Smooth muscle cell (in vitro differentiated cells): ENCODE measurements around the gene KRT77. TPM values are rescaled to one million over a fixed set of nuclear protein-coding genes. Genes with fewer than 3 reads are reported as not detected.
"Not testable (repeated sequence)": the region's sequence is repeated elsewhere in the genome, so short reads cannot be mapped to it uniquely, and the experiment has no call there.

ENCODE experiments used
- DNase-seq: peaks from one replicate; lab custom pipeline; 2025; ENCODE audit not compliant: unreplicated experiment; lab: John Stamatoyannopoulos, UW
- H2AFZ ChIP-seq: fragments of 200-600 bp; sonication (generic); 2 replicates; pipeline ENCODE4 v1.6.0; 2016; ENCODE audit warnings: antibody characterized with exemption, low read depth, mild to moderate bottlenecking
- H3F3A ChIP-seq: fragments of 200-600 bp; sonication (generic); 2 replicates; pipeline ENCODE4 v1.6.0; 2017; ENCODE audit warnings: antibody characterized with exemption, low read depth
- H3K27ac ChIP-seq: fragments of 200-600 bp; sonication (generic); 2 replicates; pipeline ENCODE4 v1.5.1; 2016; ENCODE audit warnings: low read depth, mild to moderate bottlenecking
- H3K27me3 ChIP-seq: fragments of 200-600 bp; sonication (generic); 2 replicates; pipeline ENCODE4 v1.6.1; 2016; ENCODE audit warnings: low read depth, mild to moderate bottlenecking
- H3K36me3 ChIP-seq: fragments of 200-600 bp; sonication (generic); 2 replicates; pipeline ENCODE4 v1.5.1; 2016; ENCODE audit warnings: low read depth
- H3K4me1 ChIP-seq: fragments of 200-600 bp; sonication (generic); 2 replicates; pipeline ENCODE4 v1.5.1; 2016; ENCODE audit warnings: low read depth
- H3K4me2 ChIP-seq: fragments of 200-600 bp; sonication (generic); 2 replicates; pipeline ENCODE4 v1.6.0; 2016; ENCODE audit warnings: mild to moderate bottlenecking
- H3K4me3 ChIP-seq: fragments of 200-600 bp; sonication (generic); 2 replicates; pipeline ENCODE4 v1.5.1; 2016; ENCODE audit warnings: mild to moderate bottlenecking
- H3K79me2 ChIP-seq: fragments of 200-600 bp; sonication (generic); 2 replicates; pipeline ENCODE4 v1.6.0; 2016; ENCODE audit warnings: low read depth, mild to moderate bottlenecking
- H3K9ac ChIP-seq: fragments of 200-600 bp; sonication (generic); 2 replicates; pipeline ENCODE4 v1.6.0; 2016; ENCODE audit warnings: low read depth
- H3K9me3 ChIP-seq: fragments of 200-600 bp; sonication (generic); replicated peaks from 2 replicates; pipeline ENCODE4 v1.5.1; 2016; ENCODE audit warnings: low read depth
- H4K20me1 ChIP-seq: fragments of 200-600 bp; sonication (generic); 2 replicates; pipeline ENCODE4 v1.6.0; 2016; ENCODE audit warnings: low read depth
- WGBS: methylation state at CpG from one replicate; pipeline ENCODE4 v1.1.7; 2016; ENCODE audit warnings: low lambda C conversion rate; 5-methylcytosine and 5-hydroxymethylcytosine counted together
- polyA plus RNA-seq: library from polyadenylated mRNA; unstranded; fragments of >200 nt; fragmentation: Nextera tagmentation; extraction: Ambion mirVana; gene quantifications from 2 replicates; pipeline ENCODE4 v1.2.1, GENCODE V29; 2016
- total RNA-seq: library from RNA; depleted of rRNA; stranded (reverse); fragments of >200 nt; gene quantifications from 2 replicates; pipeline ENCODE4 v1.2.3, GENCODE V29; 2014
- TF ChIP-seq, protein P1 (sequence below): fragments of 200-600 bp; sonication (generic); IDR thresholded peaks from 2 replicates; pipeline ENCODE4 v1.5.1; 2017; ENCODE audit warnings: borderline replicate concordance, mild to moderate bottlenecking, antibody characterized with exemption; ENCODE audit not compliant: insufficient read depth, poor library complexity, severe bottlenecking

KRT77 gene
- total and polyA plus RNA-seq, 2 experiments from 2014 or later, result 3.8 TPM; not detected in 1

DNA sequence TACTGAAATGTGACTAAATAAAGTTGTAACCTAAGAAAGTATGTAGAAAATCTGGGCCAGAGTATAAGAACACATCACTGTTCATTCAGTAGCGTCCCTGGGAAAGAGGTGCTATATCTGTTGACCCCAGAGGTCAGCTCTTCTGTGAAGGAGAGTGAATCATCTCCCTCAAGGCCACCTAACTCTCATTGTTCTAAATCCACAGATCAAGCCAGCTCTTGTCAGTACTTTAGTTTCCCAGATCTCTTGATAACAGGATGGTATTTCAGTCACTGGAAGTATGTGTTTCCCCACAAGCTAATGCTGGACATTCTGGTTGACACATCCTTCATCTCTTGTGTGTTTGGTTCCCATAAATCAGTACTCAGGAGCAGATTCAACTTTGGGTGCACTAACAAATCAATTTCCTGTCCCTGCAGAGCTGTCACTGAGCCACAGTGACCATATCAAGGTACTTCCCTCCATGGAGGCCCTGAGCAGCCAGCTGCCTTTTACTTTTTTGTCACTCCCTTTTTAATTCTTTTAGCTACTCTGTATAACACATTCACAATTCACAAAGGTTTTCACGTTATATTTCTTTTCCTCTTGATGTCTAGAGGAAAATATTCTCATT lies 30.9 kb downstream of the KRT77 start:
- Histone ChIP-seq H3F3A (no peaks in the 10 kb centered on the region), H4K20me1 (no peaks in the 10 kb centered on the region), H3K36me3 (no peaks in the 10 kb centered on the region), H3K4me2 (no peak overlapping the region), H3K27me3 (peaks cover 26% of the 10 kb centered on the region), H3K9me3 (no peaks in the 10 kb centered on the region), H3K4me3 (no peak overlapping the region), H3K27ac (peak overlapping the region; percentile 54), H3K4me1 (no peaks in the 10 kb centered on the region), H3K9ac (no peak overlapping the region), H3K79me2 (no peaks in the 10 kb centered on the region), H2AFZ (no peak overlapping the region)
- 50% methylated on average over 2 of the region's 2 CpGs for WGBS
- DNase-seq, result no peak
- TF ChIP-seq, protein P1, sequence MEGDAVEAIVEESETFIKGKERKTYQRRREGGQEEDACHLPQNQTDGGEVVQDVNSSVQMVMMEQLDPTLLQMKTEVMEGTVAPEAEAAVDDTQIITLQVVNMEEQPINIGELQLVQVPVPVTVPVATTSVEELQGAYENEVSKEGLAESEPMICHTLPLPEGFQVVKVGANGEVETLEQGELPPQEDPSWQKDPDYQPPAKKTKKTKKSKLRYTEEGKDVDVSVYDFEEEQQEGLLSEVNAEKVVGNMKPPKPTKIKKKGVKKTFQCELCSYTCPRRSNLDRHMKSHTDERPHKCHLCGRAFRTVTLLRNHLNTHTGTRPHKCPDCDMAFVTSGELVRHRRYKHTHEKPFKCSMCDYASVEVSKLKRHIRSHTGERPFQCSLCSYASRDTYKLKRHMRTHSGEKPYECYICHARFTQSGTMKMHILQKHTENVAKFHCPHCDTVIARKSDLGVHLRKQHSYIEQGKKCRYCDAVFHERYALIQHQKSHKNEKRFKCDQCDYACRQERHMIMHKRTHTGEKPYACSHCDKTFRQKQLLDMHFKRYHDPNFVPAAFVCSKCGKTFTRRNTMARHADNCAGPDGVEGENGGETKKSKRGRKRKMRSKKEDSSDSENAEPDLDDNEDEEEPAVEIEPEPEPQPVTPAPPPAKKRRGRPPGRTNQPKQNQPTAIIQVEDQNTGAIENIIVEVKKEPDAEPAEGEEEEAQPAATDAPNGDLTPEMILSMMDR, result no peak

DNA sequence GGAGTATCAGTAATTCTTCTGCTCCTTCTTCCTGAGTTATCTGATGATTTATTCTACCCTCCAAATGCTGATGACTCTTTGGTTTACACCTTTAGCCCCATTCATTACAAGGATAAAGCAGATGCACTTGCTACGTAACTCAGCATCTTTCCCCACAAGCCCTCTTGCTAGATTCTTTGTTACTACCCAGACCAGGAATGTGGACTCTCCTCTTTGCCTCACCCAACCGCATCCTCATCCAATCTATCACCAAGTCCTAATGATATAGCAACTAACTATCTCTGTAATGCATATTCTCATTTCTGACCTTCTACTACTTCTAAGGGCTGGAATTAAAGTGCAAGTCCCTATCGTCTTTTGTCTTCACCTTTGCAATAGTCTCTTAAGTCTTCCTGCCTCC lies 32.4 kb downstream of the KRT77 start:
- Histone ChIP-seq H3K9ac (no peak overlapping the region), H3K79me2 (no peaks in the 10 kb centered on the region), H3K4me3 (no peak overlapping the region), H3K4me2 (no peak overlapping the region), H3K27ac (no peak overlapping the region), H3K9me3 (no peaks in the 10 kb centered on the region), H3K4me1 (no peaks in the 10 kb centered on the region), H3K27me3 (peaks cover 33% of the 10 kb centered on the region), H3K36me3 (no peaks in the 10 kb centered on the region), H2AFZ (no peak overlapping the region), H4K20me1 (no peaks in the 10 kb centered on the region), H3F3A (no peaks in the 10 kb centered on the region)
- TF ChIP-seq, protein P1, result no peak
- DNase-seq, result no peak
- 77% methylated on average over 3 of the region's 3 CpGs for WGBS

DNA sequence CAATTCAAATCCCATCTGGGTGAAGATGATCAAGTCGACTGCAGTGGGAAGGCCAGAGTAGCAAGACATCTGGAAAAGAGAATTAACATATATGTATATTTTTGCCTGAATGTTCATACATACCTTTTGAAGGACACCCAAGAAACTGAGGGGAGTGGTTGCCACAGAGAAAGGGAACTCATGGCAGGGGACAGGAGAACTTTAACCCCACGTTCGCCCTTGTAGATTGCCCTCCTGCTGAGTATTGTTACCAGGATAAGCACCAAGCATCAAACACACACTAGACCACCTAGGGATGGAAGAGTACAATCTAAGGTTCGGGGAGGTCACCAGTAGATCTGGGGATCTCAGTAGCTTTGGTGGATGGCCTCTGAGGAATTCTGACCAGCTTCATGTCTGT lies 32.8 kb downstream of the KRT77 start:
- Histone ChIP-seq H3K4me3 (no peak overlapping the region), H3K27me3 (peaks cover 36% of the 10 kb centered on the region), H3K27ac (no peak overlapping the region), H3F3A (no peaks in the 10 kb centered on the region), H3K4me1 (no peaks in the 10 kb centered on the region), H3K36me3 (no peaks in the 10 kb centered on the region), H3K9me3 (no peaks in the 10 kb centered on the region), H2AFZ (no peak overlapping the region), H3K9ac (no peak overlapping the region), H3K4me2 (no peak overlapping the region), H4K20me1 (no peaks in the 10 kb centered on the region), H3K79me2 (no peaks in the 10 kb centered on the region)
- TF ChIP-seq, protein P1, result no peak
- WGBS, result 86% methylated on average over 4 of the region's 4 CpGs
- no peak for DNase-seq

DNA sequence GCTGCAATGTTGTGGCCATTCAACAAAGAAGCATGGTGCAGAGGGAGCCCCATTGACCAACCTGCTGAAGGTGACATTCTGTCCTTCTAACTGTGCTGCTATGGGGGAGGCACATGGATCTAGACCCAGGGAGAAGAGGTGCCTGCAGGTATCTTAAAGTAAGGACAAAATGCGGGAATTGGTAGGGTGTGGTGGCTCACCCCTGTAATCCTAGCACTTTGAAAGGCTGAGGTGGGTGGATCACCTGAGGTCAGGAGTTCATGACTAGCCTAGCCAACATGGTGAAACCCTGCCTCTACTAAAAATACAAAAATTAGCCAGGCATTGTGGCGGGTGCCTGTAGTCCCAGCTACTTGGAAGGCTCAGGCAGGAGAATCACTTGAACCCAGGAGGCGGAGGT lies 33.4 kb downstream of the KRT77 start:
- H3K9ac ChIP-seq, H4K20me1 ChIP-seq, H3K4me3 ChIP-seq, DNase-seq, H3F3A ChIP-seq, H3K27ac ChIP-seq, H3K36me3 ChIP-seq, H3K4me1 ChIP-seq, H2AFZ ChIP-seq, H3K79me2 ChIP-seq, H3K9me3 ChIP-seq, H3K4me2 ChIP-seq: not testable (repeated sequence)
- peaks cover 42% of the 10 kb centered on the region for H3K27me3 ChIP-seq
- WGBS, result 97% methylated on average over 3 of the region's 3 CpGs
